Endothelial cell (in vitro differentiated cells): ENCODE results near the gene SNRNP200. TPM values are rescaled to one million over a fixed set of nuclear protein-coding genes. Genes with fewer than 3 reads are reported as not detected.

ENCODE experiments used
- DNase-seq: peaks from one replicate; pipeline ENCODE4 v3.0.0; 2021; ENCODE audit warnings: low spot score
- H3K27ac Mint-ChIP-seq: one replicate; pipeline ENCODE4 v1.8.0; 2021; ENCODE audit warnings: mixed read lengths, inconsistent platforms; ENCODE audit not compliant: unreplicated experiment
- H3K27me3 Mint-ChIP-seq: one replicate; pipeline ENCODE4 v1.8.0; 2021; ENCODE audit warnings: mild to moderate bottlenecking, moderate library complexity, mixed read lengths, inconsistent platforms; ENCODE audit not compliant: unreplicated experiment
- H3K36me3 Mint-ChIP-seq: one replicate; pipeline ENCODE4 v1.8.0; 2021; ENCODE audit warnings: mild to moderate bottlenecking, low read depth, mixed read lengths, inconsistent platforms; ENCODE audit not compliant: unreplicated experiment
- H3K4me1 Mint-ChIP-seq: one replicate; pipeline ENCODE4 v1.8.0; 2021; ENCODE audit warnings: mild to moderate bottlenecking, mixed read lengths, inconsistent platforms; ENCODE audit not compliant: unreplicated experiment
- H3K4me3 Mint-ChIP-seq: one replicate; pipeline ENCODE4 v1.8.0; 2021; ENCODE audit warnings: mild to moderate bottlenecking, mixed read lengths, inconsistent platforms; ENCODE audit not compliant: unreplicated experiment
- H3K9me3 Mint-ChIP-seq: one replicate; pipeline ENCODE4 v1.8.0; 2021; ENCODE audit warnings: mixed read lengths, inconsistent platforms; ENCODE audit not compliant: unreplicated experiment
- CTCF ChIP-seq: fragments of 200-600 bp; sonication (generic); IDR thresholded peaks from one replicate; pipeline ENCODE4 v1.5.0; 2021; ENCODE audit warnings: antibody characterized with exemption; ENCODE audit not compliant: unreplicated experiment
- total RNA-seq: library from RNA; stranded (reverse); fragmentation: NEBNext Ultra II Directional; extraction: Animal tissue kit (Norgen Biotek cat#: 25700); gene quantifications from one replicate; pipeline ENCODE4 v1.2.1, GENCODE V29; 2021; ENCODE audit not compliant: unreplicated experiment

The SNRNP200 gene
- total RNA-seq, 1 donor from 2014 or later: 168 TPM

DNA sequence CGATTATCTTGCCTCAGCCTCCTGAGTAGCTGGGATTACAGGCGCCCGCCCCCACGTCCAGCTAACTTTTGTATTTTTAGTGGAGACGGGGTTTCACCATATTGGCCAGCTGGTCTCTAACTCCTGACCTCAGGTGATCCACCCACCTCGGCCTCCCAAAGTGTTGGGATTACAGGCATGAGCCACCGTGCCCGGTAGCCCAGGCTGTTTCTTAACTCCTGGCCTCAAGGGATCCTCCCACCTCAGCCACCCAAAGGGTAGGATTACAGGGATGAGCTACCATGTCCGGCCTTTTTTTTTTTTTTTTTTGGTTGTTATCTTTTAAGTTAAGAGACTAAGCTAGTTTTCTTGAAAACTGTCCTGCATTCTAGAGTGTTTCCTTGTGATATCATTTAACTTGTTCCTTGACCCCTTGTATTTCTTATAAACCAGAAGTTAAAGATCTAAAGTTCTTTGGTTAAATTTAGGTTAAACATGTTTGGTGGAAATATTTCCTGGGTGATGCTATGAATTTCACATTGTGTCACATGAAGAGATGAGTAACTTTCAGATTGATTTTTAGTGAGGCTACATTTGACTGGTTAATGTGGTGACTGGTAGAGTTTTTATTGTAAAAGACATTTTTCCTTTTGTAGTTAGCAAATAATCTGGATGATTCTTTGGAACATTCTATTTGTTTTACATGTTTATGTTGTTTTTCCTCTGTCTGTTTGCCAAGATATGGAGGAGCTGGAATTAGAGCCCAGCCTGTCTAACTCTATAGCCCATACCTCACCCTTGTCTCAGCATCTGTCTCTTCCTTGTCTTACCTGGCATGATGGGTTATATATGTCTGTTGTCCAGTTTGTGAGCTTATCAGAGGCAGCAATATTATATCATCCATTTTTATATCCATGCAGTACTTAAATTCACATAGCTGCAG, 35.4 kb upstream of the SNRNP200 start:
- Mint-ChIP-seq H3K36me3 (no peaks in the 10 kb centered on the region), H3K27ac (no peak overlapping the region), H3K4me3 (no peak overlapping the region), H3K27me3 (no peaks in the 10 kb centered on the region), H3K4me1 (peaks cover 13% of the 10 kb centered on the region), H3K9me3 (no peaks in the 10 kb centered on the region)
- DNase-seq: no peak
- TF ChIP-seq CTCF: no peak

DNA sequence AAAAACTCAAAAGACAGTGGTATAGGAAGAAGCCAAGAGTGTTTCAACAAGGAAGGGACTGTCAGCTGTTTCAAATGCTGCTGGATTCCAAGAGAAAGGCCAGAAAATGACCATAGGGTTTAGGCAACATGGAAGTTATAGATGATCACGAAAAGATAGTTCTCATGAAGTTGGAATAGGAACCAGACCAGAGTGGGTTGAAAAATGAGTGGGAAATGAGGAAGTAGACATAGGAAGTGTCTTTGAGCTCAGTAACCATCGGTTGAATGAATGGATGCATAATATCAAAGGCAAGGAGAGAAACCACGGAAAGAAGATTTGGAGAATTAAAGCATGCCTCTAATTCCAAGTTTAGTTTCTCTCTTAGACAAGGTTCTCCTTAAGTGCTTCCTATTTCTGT, 31.5 kb upstream of the SNRNP200 start:
- Mint-ChIP-seq H3K27ac (peak overlapping the region; percentile 10), H3K4me3 (no peak overlapping the region)

GRCh38 chr2:96336104-96336775, 30.9 kb upstream of the SNRNP200 start:
- peaks cover 19% of the 10 kb centered on the region for H3K4me1 Mint-ChIP-seq
- peak overlapping the region; percentile 88 for H3K4me3 Mint-ChIP-seq
- H3K36me3 Mint-ChIP-seq: no peaks in the 10 kb centered on the region
- no peak for TF ChIP-seq CTCF
- H3K27ac Mint-ChIP-seq: peak overlapping the region; percentile 10
- no peak for DNase-seq
- no peaks in the 10 kb centered on the region for H3K9me3 Mint-ChIP-seq
- no peaks in the 10 kb centered on the region for H3K27me3 Mint-ChIP-seq

More for the DNA sequence above, 31.5 kb upstream of the SNRNP200 start:
- no peak for DNase-seq
- TF ChIP-seq CTCF: no peak
- Mint-ChIP-seq H3K36me3 (no peaks in the 10 kb centered on the region), H3K27me3 (no peaks in the 10 kb centered on the region), H3K9me3 (no peaks in the 10 kb centered on the region), H3K4me1 (peaks cover 19% of the 10 kb centered on the region)

DNA sequence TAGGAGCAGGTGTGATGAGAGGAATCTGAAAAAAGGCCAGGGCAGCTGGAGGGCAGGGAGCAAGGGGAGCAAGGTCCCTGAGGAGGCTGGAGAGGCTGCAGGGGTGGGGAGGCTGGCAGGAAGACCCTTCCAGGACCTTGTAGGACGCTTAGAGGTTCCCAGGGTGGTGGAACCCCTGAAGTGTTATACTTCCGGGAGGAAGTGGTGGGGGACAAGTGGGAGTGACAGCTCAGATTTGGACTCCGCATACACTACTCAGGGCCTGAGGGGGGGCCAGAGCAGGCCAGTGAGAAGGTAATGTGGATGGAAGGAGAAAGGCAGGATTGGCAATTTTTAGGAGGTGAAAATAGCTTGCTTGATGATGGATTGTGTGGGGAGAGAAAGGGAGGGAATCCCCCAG, 28.4 kb upstream of the SNRNP200 start:
- Mint-ChIP-seq H3K27ac (peak overlapping the region; percentile 17), H3K9me3 (no peaks in the 10 kb centered on the region), H3K4me1 (peaks cover 19% of the 10 kb centered on the region), H3K27me3 (peaks cover 2% of the 10 kb centered on the region), H3K4me3 (peak overlapping the region; percentile 58), H3K36me3 (no peaks in the 10 kb centered on the region)
- no peak for DNase-seq
- no peak for TF ChIP-seq CTCF

DNA sequence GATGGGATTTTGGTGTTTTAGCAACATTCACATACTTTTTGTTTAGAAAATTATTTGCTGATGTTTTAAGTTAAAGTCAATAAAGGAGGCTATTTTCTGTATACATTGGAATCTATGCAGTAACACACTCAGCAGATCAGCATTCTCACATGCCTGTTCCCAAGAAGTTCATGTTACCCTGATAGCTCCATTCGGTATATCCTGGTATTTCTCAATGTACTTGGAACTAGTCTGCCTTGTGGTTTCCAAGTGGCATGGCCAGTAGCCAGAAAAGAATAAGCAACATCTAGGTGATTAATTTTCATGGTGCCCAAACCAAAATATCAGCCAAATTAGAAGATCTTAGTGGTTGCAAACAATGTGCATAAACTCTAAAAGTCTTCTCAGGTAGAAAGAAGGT, 25.1 kb upstream of the SNRNP200 start:
- H3K27me3 Mint-ChIP-seq: peaks cover 6% of the 10 kb centered on the region
- H3K27ac Mint-ChIP-seq: no peak overlapping the region
- no peak for TF ChIP-seq CTCF
- no peak for DNase-seq
- no peaks in the 10 kb centered on the region for H3K36me3 Mint-ChIP-seq
- H3K4me3 Mint-ChIP-seq: no peak overlapping the region
- H3K9me3 Mint-ChIP-seq: no peaks in the 10 kb centered on the region
- H3K4me1 Mint-ChIP-seq: peaks cover 11% of the 10 kb centered on the region
